Esophagus squamous epithelium (tissue), 5 donors: ENCODE measurements around the gene ZNF275. TPM values are rescaled to one million over a fixed set of nuclear protein-coding genes. Genes with fewer than 3 reads are reported as not detected.
"Not testable (repeated sequence)": the region's sequence is repeated elsewhere in the genome, so short reads cannot be mapped to it uniquely, and the experiment has no call there.

Experiments
- DNase-seq: peaks from one replicate; lab custom pipeline; 2025; lab: John Stamatoyannopoulos, UW
- H3K27ac ChIP-seq, 4 donors: fragments of 200-600 bp; sonication (generic); one replicate each; pipeline ENCODE4 v1.5.1; 2016 to 2019; ENCODE audit warnings: mild to moderate bottlenecking in 1 of 4
- H3K27me3 ChIP-seq, 4 donors: fragments of 200-600 bp; sonication (generic); 1 replicate in 3 of 4; 2 replicates in 1 of 4; pipeline versions ENCODE4 v1.5.1 to v1.6.0; 2017 to 2021; ENCODE audit warnings: antibody characterized with exemption in 1 of 4
- H3K36me3 ChIP-seq, 3 donors: fragments of 200-600 bp; sonication (generic); one replicate each; pipeline ENCODE4 v1.5.1; 2016 to 2019
- H3K4me1 ChIP-seq, 3 donors: fragments of 200-600 bp; sonication (generic); one replicate each; pipeline ENCODE4 v1.5.1; 2017 to 2019
- H3K4me3 ChIP-seq, 4 donors: fragments of 200-600 bp; sonication (generic); 1 replicate in 3 of 4; 2 replicates in 1 of 4; pipeline ENCODE4 v1.5.1; 2016 to 2019; ENCODE audit warnings: mild to moderate bottlenecking in 2 of 4, moderate library complexity in 1 of 4
- H3K9me3 ChIP-seq, 3 donors: fragments of 200-600 bp; sonication (generic); one replicate each; pipeline ENCODE4 v1.5.1; 2016 to 2019
- POLR2A ChIP-seq, 4 donors: fragments of 450-650 bp; IDR thresholded peaks; one replicate each; pipeline ENCODE4 v1.6.1; 2017; ENCODE audit warnings: antibody characterized with exemption in 4 of 4, mild to moderate bottlenecking in 4 of 4, moderate library complexity in 3 of 4
- WGBS, 2 donors: methylation state at CpG; one replicate each; pipeline ENCODE4 v1.1.5; 2018; 5-methylcytosine and 5-hydroxymethylcytosine counted together
- intact Hi-C: fragments of 100-400 bp; cut with DNase I; formaldehyde crosslinking; loops from one replicate; pipeline ENCODE4 v1.15.0; 2022
- total RNA-seq, 4 donors: library from RNA; depleted of rRNA; stranded (reverse); fragments of >200 nt; gene quantifications; one replicate each; pipeline ENCODE4 v1.1.0, GENCODE V29; 2016
- TF ChIP-seq, protein P1 (sequence below), 6 experiments: fragments of 450-650 bp in 4 of 6; fragments of 200-600 bp in 2 of 6; sonication (generic) in 2 of 6; IDR thresholded peaks; one replicate each; pipeline ENCODE4 v1.5.1; 2016 to 2019; ENCODE audit warnings: antibody characterized with exemption in 6 of 6, mild to moderate bottlenecking in 4 of 6, moderate library complexity in 4 of 6
- donor health status: DM: yes; HTN: yes; CAD: no.

The ZNF275 gene
- total RNA-seq, 4 donors from 2014 or later = 1.5 to 6.5 (median 2.9) TPM

DNA sequence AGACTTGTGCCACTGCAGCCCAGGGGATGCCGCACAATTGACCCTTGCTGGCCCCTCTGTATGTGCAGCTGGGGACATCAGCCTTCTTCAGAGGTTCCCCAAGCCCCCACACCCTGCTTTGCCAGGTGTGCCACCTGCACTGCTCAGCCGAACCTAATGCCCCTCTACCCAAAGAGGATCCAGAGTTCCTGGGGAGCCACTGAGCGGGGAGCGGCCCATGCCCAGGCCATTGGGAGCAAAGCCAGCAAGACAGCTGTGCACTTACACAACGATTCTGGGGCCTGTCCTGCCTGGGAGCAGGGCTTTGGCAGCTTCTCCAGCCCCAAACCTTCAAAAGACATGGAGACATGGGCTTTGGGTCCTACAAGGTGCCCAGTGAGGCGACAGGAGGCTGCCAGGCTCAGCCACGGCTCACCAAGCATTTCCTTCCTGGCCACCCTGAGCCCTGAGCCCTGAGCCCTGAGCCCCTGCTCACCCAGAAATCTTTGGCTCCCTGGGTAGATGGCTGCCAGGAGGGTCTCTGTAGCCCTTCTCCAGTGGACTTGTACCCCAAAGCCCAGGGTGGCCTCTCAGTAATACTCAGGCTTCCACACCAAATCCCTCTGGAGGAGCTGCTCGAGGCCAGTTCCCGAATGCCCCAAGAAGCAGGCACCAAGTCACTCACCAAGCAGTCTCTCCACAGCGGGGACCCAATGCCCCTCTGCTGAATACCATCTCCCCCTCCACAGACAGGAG lies 54.2 kb downstream of the ZNF275 start:
- Histone ChIP-seq H3K4me1 (no peaks in the 10 kb centered on the region), H3K27me3 (no peaks in the 10 kb centered on the region), H3K36me3 (no peaks in the 10 kb centered on the region), H3K27ac (no peak overlapping the region), H3K9me3 (no peaks in the 10 kb centered on the region), H3K4me3 (no peak overlapping the region)
- no peak for TF ChIP-seq POLR2A (IDR thresholded peaks at IDR 0.05)
- TF ChIP-seq, protein P1, sequence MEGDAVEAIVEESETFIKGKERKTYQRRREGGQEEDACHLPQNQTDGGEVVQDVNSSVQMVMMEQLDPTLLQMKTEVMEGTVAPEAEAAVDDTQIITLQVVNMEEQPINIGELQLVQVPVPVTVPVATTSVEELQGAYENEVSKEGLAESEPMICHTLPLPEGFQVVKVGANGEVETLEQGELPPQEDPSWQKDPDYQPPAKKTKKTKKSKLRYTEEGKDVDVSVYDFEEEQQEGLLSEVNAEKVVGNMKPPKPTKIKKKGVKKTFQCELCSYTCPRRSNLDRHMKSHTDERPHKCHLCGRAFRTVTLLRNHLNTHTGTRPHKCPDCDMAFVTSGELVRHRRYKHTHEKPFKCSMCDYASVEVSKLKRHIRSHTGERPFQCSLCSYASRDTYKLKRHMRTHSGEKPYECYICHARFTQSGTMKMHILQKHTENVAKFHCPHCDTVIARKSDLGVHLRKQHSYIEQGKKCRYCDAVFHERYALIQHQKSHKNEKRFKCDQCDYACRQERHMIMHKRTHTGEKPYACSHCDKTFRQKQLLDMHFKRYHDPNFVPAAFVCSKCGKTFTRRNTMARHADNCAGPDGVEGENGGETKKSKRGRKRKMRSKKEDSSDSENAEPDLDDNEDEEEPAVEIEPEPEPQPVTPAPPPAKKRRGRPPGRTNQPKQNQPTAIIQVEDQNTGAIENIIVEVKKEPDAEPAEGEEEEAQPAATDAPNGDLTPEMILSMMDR (IDR thresholded peaks at IDR 0.05) = no peak
- intact Hi-C loops = no loop called here
- no peak for DNase-seq
- 80 to 100% methylated on average over 1 of the region's 10 CpGs for WGBS, 2 donors

DNA sequence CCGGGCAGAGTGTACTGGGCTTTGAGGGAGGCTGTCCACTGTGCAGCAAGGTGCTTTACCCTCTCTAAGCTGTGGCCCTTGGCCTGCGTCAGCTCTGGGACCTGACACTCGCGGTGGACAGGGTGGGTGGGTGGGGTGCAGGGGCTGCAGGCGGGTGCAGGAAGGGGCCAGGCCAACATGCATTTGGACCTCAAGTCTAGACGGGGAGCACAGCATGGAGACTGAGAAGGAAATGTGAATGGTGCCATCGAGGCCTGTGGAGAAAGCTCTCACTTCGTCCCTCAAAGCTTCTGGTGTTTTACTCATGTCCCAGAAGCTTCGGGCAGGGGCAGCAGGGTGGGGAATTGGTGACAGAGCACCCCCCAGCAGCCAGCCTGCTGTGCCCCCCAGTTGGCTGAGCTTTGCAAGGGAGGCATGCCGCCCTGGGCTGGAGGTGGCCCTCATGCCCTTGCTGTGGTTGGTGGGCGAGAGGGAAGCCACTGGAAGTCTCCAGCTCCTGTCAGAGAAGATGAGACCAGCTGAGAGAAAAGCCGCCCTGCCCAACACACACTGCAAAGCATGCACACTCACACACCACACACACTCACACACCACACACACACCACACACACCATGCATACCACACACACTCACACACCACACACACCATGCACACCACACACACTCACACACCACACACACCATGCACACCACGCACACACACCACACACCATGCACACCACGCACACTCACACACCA lies 54.9 kb downstream of the ZNF275 start:
- intact Hi-C loops = no loop called here
- TF ChIP-seq POLR2A (IDR thresholded peaks at IDR 0.05) = no peak
- TF ChIP-seq, protein P1 (IDR thresholded peaks at IDR 0.05) = no peak
- no peak overlapping the region for H3K4me3 ChIP-seq
- H3K36me3 ChIP-seq = no peaks in the 10 kb centered on the region
- 79 to 93% methylated on average over 3 to 7 of the region's 14 CpGs for WGBS, 2 donors
- no peak for DNase-seq
- H3K9me3 ChIP-seq = no peaks in the 10 kb centered on the region
- H3K4me1 ChIP-seq = no peaks in the 10 kb centered on the region
- H3K27me3 ChIP-seq = no peaks in the 10 kb centered on the region
- H3K27ac ChIP-seq = no peak overlapping the region

DNA sequence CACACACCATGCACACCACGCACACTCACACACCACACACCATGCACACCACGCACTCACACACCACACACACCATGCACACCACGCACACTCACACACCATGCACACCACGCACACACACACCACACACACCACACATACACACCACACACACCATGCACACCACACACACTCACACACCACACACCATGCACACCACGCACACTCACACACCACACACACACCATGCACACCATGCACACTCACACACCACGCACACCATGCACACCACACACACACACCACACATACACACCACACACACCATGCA lies 55.5 kb downstream of the ZNF275 start:
- H3K27ac ChIP-seq, H3K36me3 ChIP-seq, H3K27me3 ChIP-seq, H3K9me3 ChIP-seq, DNase-seq, intact Hi-C loops, H3K4me3 ChIP-seq, H3K4me1 ChIP-seq: not testable (repeated sequence)
- WGBS, 2 donors = 80 to 82% methylated on average over 5 to 6 of the region's 6 CpGs

DNA sequence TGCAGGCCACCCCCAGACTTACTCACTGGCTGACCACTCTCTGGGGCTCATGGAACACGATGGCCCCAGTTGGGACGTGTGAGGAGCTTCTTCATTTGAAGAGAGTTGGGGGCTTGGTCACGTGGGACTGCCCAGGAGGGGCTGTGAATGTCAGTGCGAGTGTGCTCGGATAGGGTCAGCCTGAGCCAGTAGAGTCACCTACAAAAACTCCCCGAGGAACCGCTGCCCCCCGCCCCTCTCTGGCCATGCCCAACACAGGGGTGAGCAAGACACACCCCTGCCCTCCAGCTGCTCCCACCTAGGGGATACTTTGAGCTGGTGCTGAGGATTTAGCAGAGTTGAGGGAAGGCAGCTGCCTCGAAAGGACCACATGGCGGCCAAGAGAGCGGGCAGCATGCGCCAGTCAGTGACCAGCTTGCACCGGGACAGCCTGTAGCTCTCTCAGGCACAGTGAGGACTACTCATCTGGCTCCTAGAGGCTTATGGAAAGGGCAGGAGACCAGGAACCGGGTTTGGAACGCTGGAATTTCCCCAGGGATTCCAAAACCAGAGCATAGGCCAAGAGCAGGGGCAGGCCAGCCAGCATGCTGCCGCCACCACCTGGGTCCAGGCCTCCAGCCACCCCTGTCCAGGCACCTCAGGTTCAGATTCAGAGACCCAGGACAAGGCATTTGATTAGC lies 58.8 kb downstream of the ZNF275 start:
- intact Hi-C loops = no loop called here
- Histone ChIP-seq H3K4me3 (no peak overlapping the region), H3K9me3 (no peaks in the 10 kb centered on the region), H3K27me3 (peaks cover 0 to 12% (median 0%) of the 10 kb centered on the region in 4 donors), H3K4me1 (no peaks in the 10 kb centered on the region), H3K27ac (no peak overlapping the region), H3K36me3 (no peaks in the 10 kb centered on the region)
- 85% methylated on average over 7 of the region's 16 CpGs; no CpG with 5 or more reads in 1 of the 2 donors for WGBS, 2 donors
- TF ChIP-seq, protein P1 (IDR thresholded peaks at IDR 0.05) = no peak
- TF ChIP-seq POLR2A (IDR thresholded peaks at IDR 0.05) = no peak
- no peak for DNase-seq

DNA sequence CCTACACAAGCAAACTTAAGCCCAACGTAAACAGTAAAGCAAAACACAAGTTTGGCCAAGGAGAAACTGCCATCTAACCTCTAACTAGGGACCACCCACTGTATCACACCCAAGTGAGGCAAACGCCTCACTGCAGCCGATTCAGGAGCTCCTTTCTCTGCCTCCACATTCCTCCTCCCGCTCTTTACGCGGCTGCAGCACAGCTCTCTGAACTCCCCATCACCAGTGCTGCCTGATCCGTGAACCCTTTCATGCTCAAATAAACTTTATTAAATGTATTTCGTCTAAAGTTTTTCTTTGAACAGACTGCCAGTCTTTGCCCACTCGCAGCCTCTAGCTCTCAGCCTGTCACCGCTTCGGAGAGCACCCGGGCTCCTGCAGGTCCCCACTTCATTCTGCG lies 60.7 kb downstream of the ZNF275 start:
- 29 to 69% methylated on average over 11 to 13 of the region's 13 CpGs for WGBS, 2 donors

More for the DNA sequence above, 60.7 kb downstream of the ZNF275 start:
- Histone ChIP-seq H3K36me3 (no peaks in the 10 kb centered on the region), H3K4me1 (no peaks in the 10 kb centered on the region), H3K4me3 (no peak overlapping the region), H3K27ac (no peak overlapping the region), H3K27me3 (peaks cover 0 to 12% (median 0%) of the 10 kb centered on the region in 4 donors), H3K9me3 (no peaks in the 10 kb centered on the region)
- intact Hi-C loops = no loop called here
- no peak for DNase-seq
- TF ChIP-seq, protein P1 (IDR thresholded peaks at IDR 0.05) = no peak
- TF ChIP-seq POLR2A (IDR thresholded peaks at IDR 0.05) = no peak
